ENCODE data around the gene ZFYVE28. TPM values are rescaled to one million over a fixed set of nuclear protein-coding genes. Genes with fewer than 3 reads are reported as not detected.
"Not testable (repeated sequence)": the region's sequence is repeated elsewhere in the genome, so short reads cannot be mapped to it uniquely, and the experiment has no call there.

ZFYVE28 gene
- total RNA-seq (1 to 10 TPM; 3.4 to 7.7 (median 5.0) TPM), polyA plus RNA-seq (1 to 10 TPM; 1.7 to 2.9 (median 2.1) TPM)
- long read RNA-seq, donor 1, full-length matches to known transcripts, result 2 of 11 reads
- long read RNA-seq, donor 1, partial matches to known transcripts, result 0 of 11 reads
- long read RNA-seq, donor 1, other reads (novel, unspliced or antisense), result 9 of 11 reads
- long read RNA-seq, donor 2, partial matches to known transcripts, result 7 of 12 reads
- long read RNA-seq, donor 2, other reads (novel, unspliced or antisense), result 5 of 12 reads

DNA sequence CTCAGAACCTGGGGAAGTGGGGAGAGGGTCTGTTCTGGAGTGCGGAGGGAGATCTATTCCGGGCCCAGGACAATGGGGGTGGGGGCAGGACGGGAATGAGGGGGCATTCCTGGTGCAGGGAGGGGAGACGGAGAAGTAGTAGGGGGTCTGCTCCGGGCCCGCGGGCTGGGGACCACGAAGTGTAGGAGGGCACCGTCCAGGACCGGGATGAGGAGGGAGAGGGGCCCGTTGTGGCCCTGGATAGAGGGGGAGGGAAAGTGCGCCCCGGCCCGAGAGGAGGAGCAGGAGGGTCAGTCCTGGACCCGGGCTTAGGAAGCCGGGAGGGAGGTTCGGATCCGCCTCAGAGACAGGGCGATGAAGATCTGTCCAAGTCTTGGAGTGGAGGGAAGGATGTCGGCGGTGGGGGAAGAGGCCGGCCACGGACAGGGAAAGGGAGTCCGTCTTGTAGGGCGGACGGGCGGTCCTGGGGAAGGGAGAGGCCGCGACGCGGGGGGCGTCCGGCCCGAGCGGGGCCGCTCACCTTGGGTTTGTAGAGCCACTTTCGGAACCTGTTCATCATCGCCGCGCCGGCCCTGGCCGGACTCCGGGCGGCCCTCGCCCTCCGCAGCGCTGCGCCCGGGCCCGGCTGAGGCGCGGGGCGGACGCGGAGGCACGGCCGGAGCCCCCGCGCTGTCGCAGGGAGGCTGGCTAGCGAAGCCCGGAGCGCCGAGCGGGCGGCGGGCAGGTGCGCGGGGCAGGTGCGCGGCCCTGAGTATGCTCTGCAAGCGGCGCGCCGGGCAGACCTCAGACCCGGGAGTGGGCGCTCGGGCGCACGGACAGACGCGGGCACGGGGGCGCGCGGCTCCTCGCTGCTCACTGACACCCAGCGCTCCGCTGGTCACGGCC is at the start of gene ZFYVE28:
Gene ZFYVE28, minus strand, starts transcription at position 881 of the 885 bp plus-strand sequence. Its CDS starts 322 bp downstream, at position 559.
- H3K4me1 ChIP-seq, result peaks cover 32% of the 10 kb centered on the region
- no peaks in the 10 kb centered on the region for H3K9me3 ChIP-seq
- H3K27ac ChIP-seq, result peak within 1 kb of the TSS; percentile 71
- H3K4me3 ChIP-seq, result peak within 1 kb of the TSS; percentile 75
- WGBS, 3 donors, result 1 to 2% (median 1%) methylated on average over 44 to 90 of the region's 90 CpGs
- DNase-seq (no peak), ATAC-seq (no peak)
- intact Hi-C loops (cut with DNase I), result loop anchor here in 1 of 2 donors (5.0 kb wide), 1 partner anchor 176 kb away; the partner anchor contains the start of genes HAUS3 and POLN
- TF ChIP-seq, protein P1, sequence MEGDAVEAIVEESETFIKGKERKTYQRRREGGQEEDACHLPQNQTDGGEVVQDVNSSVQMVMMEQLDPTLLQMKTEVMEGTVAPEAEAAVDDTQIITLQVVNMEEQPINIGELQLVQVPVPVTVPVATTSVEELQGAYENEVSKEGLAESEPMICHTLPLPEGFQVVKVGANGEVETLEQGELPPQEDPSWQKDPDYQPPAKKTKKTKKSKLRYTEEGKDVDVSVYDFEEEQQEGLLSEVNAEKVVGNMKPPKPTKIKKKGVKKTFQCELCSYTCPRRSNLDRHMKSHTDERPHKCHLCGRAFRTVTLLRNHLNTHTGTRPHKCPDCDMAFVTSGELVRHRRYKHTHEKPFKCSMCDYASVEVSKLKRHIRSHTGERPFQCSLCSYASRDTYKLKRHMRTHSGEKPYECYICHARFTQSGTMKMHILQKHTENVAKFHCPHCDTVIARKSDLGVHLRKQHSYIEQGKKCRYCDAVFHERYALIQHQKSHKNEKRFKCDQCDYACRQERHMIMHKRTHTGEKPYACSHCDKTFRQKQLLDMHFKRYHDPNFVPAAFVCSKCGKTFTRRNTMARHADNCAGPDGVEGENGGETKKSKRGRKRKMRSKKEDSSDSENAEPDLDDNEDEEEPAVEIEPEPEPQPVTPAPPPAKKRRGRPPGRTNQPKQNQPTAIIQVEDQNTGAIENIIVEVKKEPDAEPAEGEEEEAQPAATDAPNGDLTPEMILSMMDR (IDR thresholded peaks at IDR 0.05), result no peak
- H3K36me3 ChIP-seq (ENCODE audit: insufficient read depth in 1 of 2, low read depth in 1 of 2), result no peaks in the 10 kb centered on the region
- no peaks in the 10 kb centered on the region for H3K27me3 ChIP-seq (ENCODE audit: insufficient read depth in 3 of 3, low read length in 2 of 3)

DNA sequence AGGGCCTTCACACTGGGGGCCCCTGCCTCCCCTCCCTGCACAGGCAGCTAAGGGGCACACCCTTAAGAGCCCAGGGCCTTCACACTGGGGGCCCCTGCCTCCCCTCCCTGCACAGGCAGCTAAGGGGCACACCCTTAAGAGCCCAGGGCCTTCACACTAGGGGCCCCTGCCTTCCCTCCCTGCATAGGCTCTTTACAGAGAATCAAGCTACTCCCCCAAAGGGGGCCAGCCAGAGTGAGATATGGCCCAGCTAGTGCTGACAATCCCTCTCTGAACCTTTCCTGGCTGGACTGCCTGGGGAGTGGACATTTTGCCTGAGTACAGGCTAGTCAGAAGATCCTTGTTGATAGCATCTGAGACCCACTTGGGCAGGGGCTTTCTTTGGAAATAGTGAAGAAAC is 47.1 kb upstream of the ZFYVE28 start:
- not testable (repeated sequence) for H3K4me3 ChIP-seq; ATAC-seq; H3K9me3 ChIP-seq; H3K36me3 ChIP-seq (ENCODE audit: insufficient read depth in 1 of 2, low read depth in 1 of 2); DNase-seq; H3K27me3 ChIP-seq (ENCODE audit: insufficient read depth in 3 of 3, low read length in 2 of 3); H3K27ac ChIP-seq
- H3K4me1 ChIP-seq, result peaks cover 18% of the 10 kb centered on the region
- intact Hi-C loops (cut with DNase I), result loop anchor here (5.0 to 10.0 kb wide), 2 partner anchors 69 to 72 kb away; partner anchors contain the start of gene FAM193A (in 2 of the 2)

DNA sequence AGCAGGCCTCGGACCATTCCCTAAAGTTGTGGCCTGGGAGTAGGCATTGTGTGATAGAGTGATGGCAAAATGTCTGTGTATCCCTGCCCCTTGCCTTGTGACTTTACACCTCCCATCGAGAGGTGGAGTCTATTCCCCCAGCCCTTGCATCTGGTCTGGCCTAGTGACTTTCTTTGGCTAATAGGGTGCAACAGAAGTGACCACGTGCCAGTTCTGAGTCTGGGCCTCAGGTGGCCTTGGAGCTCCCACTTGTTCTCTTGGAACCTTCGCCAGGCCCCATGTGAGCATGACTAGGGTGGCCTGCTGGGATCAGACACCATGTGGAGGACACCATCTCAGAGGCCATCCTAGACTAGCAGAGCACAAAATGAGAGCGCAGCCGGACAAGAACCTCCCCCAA is 46.6 kb upstream of the ZFYVE28 start:
- 78 to 87% (median 86%) methylated on average over 6 of the region's 6 CpGs for WGBS, 3 donors
- ATAC-seq, result no peak

DNA sequence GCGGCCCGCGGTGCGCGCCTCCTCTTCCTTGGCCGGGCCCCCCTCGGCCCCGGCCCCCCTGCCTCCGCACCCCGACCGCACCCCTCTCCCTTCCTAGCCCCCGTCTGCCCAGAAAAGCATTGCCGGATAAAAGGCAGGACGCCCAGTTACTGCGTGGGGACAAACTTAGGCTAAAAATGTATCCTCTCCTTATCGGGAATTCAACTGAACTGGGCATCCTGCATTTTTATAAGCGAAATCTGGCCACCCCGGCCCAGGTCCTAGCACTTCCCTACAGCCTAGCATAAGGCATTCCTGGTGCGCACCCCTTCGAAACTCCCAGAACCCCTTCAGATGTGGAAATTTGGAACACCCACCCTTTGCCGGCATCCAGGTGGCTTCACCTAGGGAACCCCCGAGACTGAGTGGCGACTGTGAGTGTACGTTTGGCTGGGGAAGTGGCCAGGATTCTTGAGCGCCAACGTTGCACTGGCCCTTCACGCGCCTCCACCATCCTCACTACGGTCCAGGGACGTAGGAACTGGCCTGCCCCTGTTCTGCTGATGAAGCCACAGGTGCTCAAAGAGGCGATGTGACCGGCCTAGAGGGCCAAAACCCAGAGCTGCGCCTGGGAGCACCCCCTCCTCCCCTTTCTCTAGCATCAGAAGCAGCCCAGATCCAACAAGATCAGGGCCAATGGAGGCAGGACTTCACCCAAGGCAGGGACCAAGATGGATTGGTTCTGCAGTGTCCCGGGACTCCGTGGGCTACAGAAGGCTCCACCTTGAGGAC is 44.7 kb upstream of the ZFYVE28 start:
- WGBS, 3 donors, result 30 to 31% (median 31%) methylated on average over 33 to 35 of the region's 35 CpGs
- Histone ChIP-seq H3K27ac (peak overlapping the region; percentile 43), H3K36me3 (ENCODE audit: insufficient read depth in 1 of 2, low read depth in 1 of 2) (no peaks in the 10 kb centered on the region), H3K9me3 (no peaks in the 10 kb centered on the region), H3K4me1 (peaks cover 11% of the 10 kb centered on the region), H3K4me3 (peak overlapping the region; percentile 75), H3K27me3 (ENCODE audit: insufficient read depth in 3 of 3, low read length in 2 of 3) (no peaks in the 10 kb centered on the region)
- ATAC-seq, result peak in 2 of 4 donors; percentile 2
- TF ChIP-seq, protein P1 (IDR thresholded peaks at IDR 0.05), result no peak
- no peak for DNase-seq
- intact Hi-C loops (cut with DNase I), result loop anchor here (2.0 to 10.0 kb wide), 3 partner anchors 72 to 246 kb away; partner anchors contain the start of gene FAM193A (in 1 of the 2)

More for the DNA sequence above, 46.6 kb upstream of the ZFYVE28 start:
- TF ChIP-seq, protein P1 (IDR thresholded peaks at IDR 0.05), result no peak
- Histone ChIP-seq H3K9me3 (no peaks in the 10 kb centered on the region), H3K27ac (no peak overlapping the region), H3K36me3 (ENCODE audit: insufficient read depth in 1 of 2, low read depth in 1 of 2) (no peaks in the 10 kb centered on the region), H3K4me1 (peaks cover 13% of the 10 kb centered on the region), H3K4me3 (no peak overlapping the region), H3K27me3 (ENCODE audit: insufficient read depth in 3 of 3, low read length in 2 of 3) (no peaks in the 10 kb centered on the region)
- intact Hi-C loops (cut with DNase I), result loop anchor here (5.0 to 10.0 kb wide), 2 partner anchors 70 to 72 kb away; partner anchors contain the start of gene FAM193A (in 2 of the 2)
- DNase-seq, result no peak

Measured in psoas muscle (tissue), 8 donors.